Left renal pelvis (tissue), 4 donors: ENCODE measurements around the gene SERBP1. TPM values are rescaled to one million over a fixed set of nuclear protein-coding genes. Genes with fewer than 3 reads are reported as not detected.
"Not testable (repeated sequence)": the region's sequence is repeated elsewhere in the genome, so short reads cannot be mapped to it uniquely, and the experiment has no call there.

Experiments used
- DNase-seq, 4 donors: peaks; one replicate each; pipeline ENCODE4 v3.0.0-alpha.2; 2013; ENCODE audit warnings: low read depth in 4 of 4, low spot score in 3 of 4
- polyA plus RNA-seq, 4 donors: library from polyadenylated mRNA; unstranded; fragments of 120-200 nt; gene quantifications; one replicate each; pipeline ENCODE4 v1.2.1, GENCODE V29; 2013; ENCODE audit not compliant: insufficient read length in 4 of 4

SERBP1 gene
- polyA plus RNA-seq, 4 donors = 300 to 424 (median 390) TPM

GRCh38 chr1:67413101-67413500 is 17.1 kb downstream of the SERBP1 start:
- not testable (repeated sequence) for DNase-seq

DNA sequence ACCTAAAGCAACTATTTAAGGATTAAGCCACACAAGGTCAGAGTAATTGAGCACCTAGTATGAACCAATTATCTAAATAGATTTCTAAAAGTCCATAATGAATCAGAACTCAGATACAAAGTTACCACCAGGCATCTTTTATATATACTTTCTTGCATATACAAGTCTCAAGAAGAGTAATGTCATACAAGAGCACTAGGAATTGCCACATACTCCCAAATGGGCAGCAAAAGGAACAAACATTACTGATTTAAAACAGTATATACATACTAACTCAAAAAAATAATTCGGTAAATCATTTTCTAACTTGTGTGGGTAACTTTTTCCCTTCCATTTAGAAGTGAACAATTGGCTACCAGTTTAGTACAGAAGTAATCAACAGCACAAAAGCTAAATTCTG is 22.1 kb downstream of the SERBP1 start:
- no peak for DNase-seq

- no peak for DNase-seq
Measured at GRCh38 chr1:67407498-67407897, 22.7 kb downstream of the SERBP1 start.

DNA sequence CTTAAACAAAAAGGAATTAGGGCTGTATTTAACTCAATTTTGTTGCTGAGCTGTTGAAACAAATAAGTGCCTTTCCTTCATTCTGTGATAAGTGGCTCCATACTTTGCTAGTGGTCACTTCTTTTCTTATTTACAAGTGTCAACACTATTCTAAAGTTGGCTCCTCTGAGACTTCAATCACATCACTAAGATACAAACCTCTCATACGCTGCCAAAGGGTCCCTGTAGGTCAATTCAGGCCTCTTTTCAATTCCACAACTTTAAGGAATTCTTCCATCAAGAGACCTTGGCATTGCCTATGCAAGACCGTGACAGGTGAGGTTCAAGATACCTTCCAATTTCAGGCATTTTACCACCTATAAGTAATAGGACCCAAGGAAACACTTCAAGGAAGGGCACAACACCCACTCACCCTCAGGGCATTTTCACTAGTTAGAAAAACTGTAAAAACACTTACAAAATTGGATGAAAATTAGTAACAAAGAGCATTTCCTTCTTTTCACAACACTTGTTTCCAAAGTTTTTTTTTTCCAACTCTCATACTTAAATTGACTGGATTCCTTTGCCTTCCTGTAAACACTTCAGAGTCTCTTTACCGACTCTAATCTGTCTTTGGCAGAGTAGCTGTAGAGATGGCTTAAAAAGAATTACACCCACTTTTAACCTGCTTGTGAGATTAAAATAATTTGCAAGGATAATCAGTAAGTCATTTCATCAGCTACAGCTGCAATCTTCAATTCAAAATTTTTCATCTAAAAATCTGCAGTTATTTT is 24.5 kb downstream of the SERBP1 start:
- DNase-seq = no peak

DNA sequence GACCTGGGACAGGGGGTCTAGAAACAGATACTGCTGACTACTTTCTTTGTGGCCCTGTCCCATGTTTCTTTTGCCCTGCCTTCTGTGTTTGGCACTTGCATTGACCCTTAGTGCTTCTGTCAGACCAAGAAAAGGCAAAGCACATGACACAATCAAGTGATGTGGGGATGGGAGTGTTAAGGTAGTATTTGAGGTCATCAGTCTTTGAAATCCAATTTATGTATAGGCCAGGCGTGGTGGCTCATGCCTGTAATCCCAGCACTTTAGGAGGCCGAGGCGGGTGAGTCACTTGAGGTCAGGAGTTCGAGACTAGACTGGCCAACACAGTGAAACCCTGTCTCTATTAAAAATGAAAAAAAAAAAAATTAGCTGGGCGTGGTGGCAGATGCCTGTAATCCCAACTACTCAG is 26.0 kb downstream of the SERBP1 start:
- no peak for DNase-seq

GRCh38 chr1:67401443-67401842 is 28.8 kb downstream of the SERBP1 start:
- DNase-seq = no peak

- not testable (repeated sequence) for DNase-seq
Measured at GRCh38 chr1:67400029-67400786, 30.0 kb downstream of the SERBP1 start.

DNA sequence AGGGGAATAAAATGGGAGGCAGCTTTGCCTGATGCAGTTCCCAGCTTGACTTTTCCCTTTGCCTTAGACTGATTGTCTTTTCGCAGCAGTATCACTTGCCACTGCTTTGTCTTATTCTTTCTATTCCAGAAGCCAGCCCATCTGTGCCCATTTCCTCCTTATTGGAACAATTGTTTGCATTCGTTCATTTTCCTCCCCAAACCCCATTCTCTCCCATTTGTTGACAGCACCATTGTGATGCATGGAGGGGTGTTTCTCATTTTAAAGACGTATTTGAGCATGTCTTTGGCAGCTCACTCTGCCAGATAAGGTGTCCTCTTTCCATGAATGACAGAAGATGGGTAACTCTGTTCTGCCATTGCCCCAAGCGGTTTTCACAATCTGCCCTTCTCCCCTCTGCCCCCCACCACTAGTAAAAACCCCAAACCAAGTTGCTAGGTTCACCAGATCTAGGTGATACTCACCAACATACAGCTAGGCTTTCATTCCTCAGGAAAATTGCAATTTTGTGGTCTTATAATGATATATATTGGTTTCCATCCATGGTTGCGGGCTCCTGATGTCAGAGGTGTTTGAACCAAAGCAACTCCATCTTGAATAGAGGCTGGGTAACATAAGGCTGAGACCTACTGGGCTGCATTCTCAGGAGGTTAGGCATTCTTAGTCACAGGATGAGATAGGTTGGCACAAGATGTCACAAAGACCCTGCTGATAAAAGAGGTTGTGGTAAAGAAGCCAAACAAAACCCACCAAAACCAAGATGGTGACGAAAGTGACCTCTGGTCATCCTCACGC is 30.8 kb downstream of the SERBP1 start:
- DNase-seq = no peak

- no peak for DNase-seq
Measured at GRCh38 chr1:67394548-67394947, 35.7 kb downstream of the SERBP1 start.

- no peak for DNase-seq
Measured at GRCh38 chr1:67393737-67394136, 36.5 kb downstream of the SERBP1 start.

- no peak for DNase-seq
Measured at GRCh38 chr1:67393240-67393639, 37.0 kb downstream of the SERBP1 start.

GRCh38 chr1:67390041-67390887 is 39.9 kb downstream of the SERBP1 start:
- no peak for DNase-seq

GRCh38 chr1:67383999-67384638 is 46.1 kb downstream of the SERBP1 start:
- DNase-seq = no peak

DNA sequence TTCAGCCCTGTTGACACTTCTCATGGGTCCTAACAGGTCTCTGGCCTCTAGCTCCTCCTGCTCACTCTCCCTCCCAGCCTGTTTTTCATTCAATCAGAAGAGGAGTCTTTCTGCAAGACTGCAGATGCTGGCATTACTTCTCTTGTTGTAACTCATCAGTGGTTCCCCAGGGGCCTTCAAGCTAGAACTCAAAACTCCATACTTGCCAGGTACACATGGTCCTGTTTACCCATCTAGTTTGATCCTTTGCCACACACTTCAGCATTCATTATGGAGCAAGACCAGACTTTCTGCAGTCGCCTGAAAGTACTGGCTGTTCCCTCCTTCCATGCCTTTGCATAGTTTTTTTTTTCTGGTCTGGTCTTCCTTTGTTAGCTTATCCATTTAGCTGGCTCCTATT is 47.9 kb downstream of the SERBP1 start:
- no peak for DNase-seq

GRCh38 chr1:67381154-67381553 is 49.0 kb downstream of the SERBP1 start:
- DNase-seq = no peak

DNA sequence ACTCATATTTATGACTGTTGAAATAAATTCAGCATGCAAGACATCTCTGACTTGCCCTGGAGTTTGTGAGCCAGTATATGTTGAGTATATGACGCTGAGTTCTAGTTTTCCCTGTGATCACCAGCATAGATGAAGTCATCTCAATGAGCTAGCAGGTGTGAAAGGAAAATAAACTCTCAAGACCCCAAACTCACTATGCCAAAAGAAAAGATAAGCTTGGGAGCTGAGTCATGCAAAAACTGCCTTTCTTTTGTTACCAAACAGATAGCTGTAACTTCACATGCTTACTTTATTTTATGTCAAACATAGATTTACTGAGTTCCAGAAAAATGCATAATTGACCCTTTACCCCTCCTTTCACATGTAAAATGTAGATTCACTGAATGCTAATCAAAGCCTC is 52.9 kb downstream of the SERBP1 start:
- DNase-seq = no peak

DNA sequence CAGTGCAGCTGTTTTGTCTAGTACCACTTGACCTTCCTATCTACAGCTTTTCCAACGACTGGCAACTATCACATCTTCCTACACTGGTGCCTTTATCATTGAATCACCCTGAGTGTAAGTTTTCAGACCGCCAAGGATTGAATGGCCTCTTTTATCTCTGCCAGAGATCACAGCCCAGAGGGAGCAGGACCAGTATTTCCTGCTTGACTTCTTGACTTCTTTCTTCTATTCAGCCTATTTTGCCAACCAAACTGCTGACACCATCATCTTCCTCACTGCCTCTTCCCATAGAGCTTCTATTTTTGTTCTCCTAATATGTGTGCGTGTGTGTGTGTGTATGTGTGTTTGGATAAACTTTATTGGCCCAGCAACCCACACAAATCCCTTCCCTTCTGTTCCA is 53.8 kb downstream of the SERBP1 start:
- DNase-seq = no peak

- DNase-seq = no peak
Measured at GRCh38 chr1:67372898-67373297, 57.3 kb downstream of the SERBP1 start.

GRCh38 chr1:67372136-67372535 is 58.1 kb downstream of the SERBP1 start:
- no peak for DNase-seq

DNA sequence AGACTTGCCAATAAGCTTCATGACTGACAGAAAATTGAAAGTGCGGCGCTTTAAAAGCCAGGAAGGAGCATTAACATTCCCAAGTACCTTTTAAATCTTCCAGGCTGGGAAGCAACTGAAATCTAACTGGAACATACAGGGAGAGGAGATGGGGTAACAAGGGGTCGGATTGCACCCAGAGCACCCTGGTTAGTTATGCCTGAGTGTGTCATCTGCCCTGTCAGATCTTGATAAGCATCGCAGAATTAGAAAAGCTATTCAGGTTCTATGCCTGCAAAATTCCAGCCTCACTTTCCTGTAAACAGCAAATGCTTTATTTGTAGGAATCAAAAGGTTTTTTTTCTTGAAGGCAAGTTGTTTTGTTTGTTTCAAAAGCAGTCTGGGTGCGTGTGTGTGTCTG is 58.5 kb downstream of the SERBP1 start:
- no peak for DNase-seq
